ENCODE results near the gene CT45A2. TPM values are rescaled to one million over a fixed set of nuclear protein-coding genes. Genes with fewer than 3 reads are reported as not detected.
"Not testable (repeated sequence)": the region's sequence is repeated elsewhere in the genome, so short reads cannot be mapped to it uniquely, and the experiment has no call there.

Gene CT45A2, protein sequence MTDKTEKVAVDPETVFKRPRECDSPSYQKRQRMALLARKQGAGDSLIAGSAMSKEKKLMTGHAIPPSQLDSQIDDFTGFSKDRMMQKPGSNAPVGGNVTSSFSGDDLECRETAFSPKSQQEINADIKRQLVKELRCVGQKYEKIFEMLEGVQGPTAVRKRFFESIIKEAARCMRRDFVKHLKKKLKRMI
- total RNA-seq: not detected in 2 replicates

DNA sequence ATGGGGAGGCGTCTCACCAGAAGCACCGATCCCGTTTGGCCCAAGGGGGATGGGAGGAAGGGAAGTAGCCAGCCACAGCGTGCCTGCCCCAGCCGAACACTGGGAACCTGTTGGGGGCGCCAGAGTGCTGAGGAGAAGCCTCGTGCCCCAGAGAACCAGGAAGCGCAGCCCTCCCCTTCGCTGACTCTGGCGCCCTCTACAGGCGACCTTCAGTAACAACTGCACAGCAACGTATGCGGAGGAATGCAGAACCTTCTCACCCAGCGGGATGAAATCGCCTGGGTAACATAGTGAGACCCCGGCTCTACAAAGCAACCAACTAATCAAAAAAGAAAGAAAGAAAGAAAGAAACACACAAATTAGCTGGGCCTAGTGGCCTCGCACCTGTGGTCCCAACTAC, at the start of gene CT45A2:
Gene CT45A2, minus strand, starts transcription at position 101 of the 400 bp plus-strand sequence. CDS start 3,747 bp downstream, outside the sequence.
- DNase-seq (ENCODE audit: low read depth): not testable (repeated sequence)

DNA sequence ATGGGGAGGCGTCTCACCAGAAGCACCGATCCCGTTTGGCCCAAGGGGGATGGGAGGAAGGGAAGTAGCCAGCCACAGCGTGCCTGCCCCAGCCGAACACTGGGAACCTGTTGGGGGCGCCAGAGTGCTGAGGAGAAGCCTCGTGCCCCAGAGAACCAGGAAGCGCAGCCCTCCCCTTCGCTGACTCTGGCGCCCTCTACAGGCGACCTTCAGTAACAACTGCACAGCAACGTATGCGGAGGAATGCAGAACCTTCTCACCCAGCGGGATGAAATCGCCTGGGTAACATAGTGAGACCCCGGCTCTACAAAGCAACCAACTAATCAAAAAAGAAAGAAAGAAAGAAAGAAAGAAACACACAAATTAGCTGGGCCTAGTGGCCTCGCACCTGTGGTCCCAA, 34.6 kb upstream of the CT45A2 start, which contains the start of gene CT45A8:
Gene CT45A8, minus strand, starts transcription at position 101 of the 400 bp plus-strand sequence. CDS start 3,755 bp downstream, outside the sequence.
- DNase-seq (ENCODE audit: low read depth): not testable (repeated sequence)

DNA sequence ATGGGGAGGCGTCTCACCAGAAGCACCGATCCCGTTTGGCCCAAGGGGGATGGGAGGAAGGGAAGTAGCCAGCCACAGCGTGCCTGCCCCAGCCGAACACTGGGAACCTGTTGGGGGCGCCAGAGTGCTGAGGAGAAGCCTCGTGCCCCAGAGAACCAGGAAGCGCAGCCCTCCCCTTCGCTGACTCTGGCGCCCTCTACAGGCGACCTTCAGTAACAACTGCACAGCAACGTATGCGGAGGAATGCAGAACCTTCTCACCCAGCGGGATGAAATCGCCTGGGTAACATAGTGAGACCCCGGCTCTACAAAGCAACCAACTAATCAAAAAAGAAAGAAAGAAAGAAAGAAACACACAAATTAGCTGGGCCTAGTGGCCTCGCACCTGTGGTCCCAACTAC, 17.4 kb upstream of the CT45A2 start, which contains the start of gene CT45A7:
Gene CT45A7, minus strand, starts transcription at position 101 of the 400 bp plus-strand sequence. CDS start 3,747 bp downstream, outside the sequence.
- DNase-seq (ENCODE audit: low read depth): not testable (repeated sequence)

DNA sequence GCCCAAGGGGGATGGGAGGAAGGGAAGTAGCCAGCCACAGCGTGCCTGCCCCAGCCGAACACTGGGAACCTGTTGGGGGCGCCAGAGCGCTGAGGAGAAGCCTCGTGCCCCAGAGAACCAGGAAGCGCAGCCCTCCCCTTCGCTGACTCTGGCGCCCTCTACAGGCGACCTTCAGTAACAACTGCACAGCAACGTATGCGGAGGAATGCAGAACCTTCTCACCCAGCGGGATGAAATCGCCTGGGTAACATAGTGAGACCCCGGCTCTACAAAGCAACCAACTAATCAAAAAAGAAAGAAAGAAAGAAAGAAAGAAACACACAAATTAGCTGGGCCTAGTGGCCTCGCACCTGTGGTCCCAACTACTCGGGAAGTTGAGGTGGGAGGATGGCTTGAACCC, 17.1 kb downstream of the CT45A2 start, which contains the start of gene CT45A6:
Gene CT45A6, minus strand, starts transcription at position 101 of the 400 bp plus-strand sequence. CDS start 3,794 bp downstream, outside the sequence.
- not testable (repeated sequence) for DNase-seq (ENCODE audit: low read depth)

DNA sequence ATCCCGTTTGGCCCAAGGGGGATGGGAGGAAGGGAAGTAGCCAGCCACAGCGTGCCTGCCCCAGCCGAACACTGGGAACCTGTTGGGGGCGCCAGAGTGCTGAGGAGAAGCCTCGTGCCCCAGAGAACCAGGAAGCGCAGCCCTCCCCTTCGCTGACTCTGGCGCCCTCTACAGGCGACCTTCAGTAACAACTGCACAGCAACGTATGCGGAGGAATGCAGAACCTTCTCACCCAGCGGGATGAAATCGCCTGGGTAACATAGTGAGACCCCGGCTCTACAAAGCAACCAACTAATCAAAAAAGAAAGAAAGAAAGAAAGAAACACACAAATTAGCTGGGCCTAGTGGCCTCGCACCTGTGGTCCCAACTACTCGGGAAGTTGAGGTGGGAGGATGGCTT, 34.4 kb downstream of the CT45A2 start, which contains the start of gene CT45A5:
Gene CT45A5, minus strand, starts transcription at position 101 of the 400 bp plus-strand sequence. CDS start 3,774 bp downstream, outside the sequence.
- DNase-seq (ENCODE audit: low read depth): not testable (repeated sequence)

DNA sequence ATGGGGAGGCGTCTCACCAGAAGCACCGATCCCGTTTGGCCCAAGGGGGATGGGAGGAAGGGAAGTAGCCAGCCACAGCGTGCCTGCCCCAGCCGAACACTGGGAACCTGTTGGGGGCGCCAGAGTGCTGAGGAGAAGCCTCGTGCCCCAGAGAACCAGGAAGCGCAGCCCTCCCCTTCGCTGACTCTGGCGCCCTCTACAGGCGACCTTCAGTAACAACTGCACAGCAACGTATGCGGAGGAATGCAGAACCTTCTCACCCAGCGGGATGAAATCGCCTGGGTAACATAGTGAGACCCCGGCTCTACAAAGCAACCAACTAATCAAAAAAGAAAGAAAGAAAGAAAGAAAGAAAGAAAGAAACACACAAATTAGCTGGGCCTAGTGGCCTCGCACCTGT, 51.7 kb downstream of the CT45A2 start, which contains the start of gene CT45A3:
Gene CT45A3, minus strand, starts transcription at position 101 of the 400 bp plus-strand sequence. CDS start 3,747 bp downstream, outside the sequence.
- DNase-seq (ENCODE audit: low read depth): not testable (repeated sequence)

Other genes starting within 250 kb of the CT45A2 start
- gene CT45A1, start 106.4 kb downstream of the CT45A2 start, total RNA-seq: not detected in 2 replicates
- not detected in 2 replicates for gene CT45A3, start 51.8 kb downstream of the CT45A2 start, total RNA-seq
- not detected in 2 replicates for gene CT45A5, start 34.5 kb downstream of the CT45A2 start, total RNA-seq
- gene CT45A6, start 17.2 kb downstream of the CT45A2 start, total RNA-seq: not detected in 2 replicates
- not detected in 2 replicates for gene CT45A7, start 17.3 kb upstream of the CT45A2 start, total RNA-seq
- not detected in 2 replicates for gene CT45A8, start 34.5 kb upstream of the CT45A2 start, total RNA-seq
- not detected in 2 replicates for gene CT45A9, start 51.8 kb upstream of the CT45A2 start, total RNA-seq
- not detected in 2 replicates for gene CT45A10, start 73.4 kb upstream of the CT45A2 start, total RNA-seq
- not detected in 2 replicates for gene SAGE1, start 73.7 kb upstream of the CT45A2 start, total RNA-seq
- 10.2 and 21.0 TPM in 2 replicates for gene MMGT1, start 154.0 kb upstream of the CT45A2 start, total RNA-seq
- gene SLC9A6, start 165.4 kb upstream of the CT45A2 start, total RNA-seq: 26.1 and 28.3 TPM in 2 replicates

Measured in renal cortical epithelial cell (primary cell).